GM19238 (cell line): ENCODE measurements around the gene NUP210L.
A peak's percentile ranks its signal among the peaks of the same experiment; 100 is the strongest.

Source experiments
- DNase-seq: peaks from one replicate; pipeline ENCODE4 v3.0.0; 2011; ENCODE audit warnings: low spot score; ENCODE audit not compliant: insufficient read length

NUP210L gene

GRCh38 chr1:153967107-153967999 lies 187.5 kb downstream of the NUP210L start, which contains the start of gene CREB3L4:
CREB3L4 (plus strand) TSS chr1:153967902; CDS start chr1:153968526, 624 bp downstream.
- peak; percentile 81 for DNase-seq

GRCh38 chr1:153963850-153964331 lies 191.0 kb downstream of the NUP210L start:
- no peak for DNase-seq

GRCh38 chr1:153963030-153963849 lies 191.6 kb downstream of the NUP210L start, which contains the start of gene SLC39A1:
SLC39A1 (minus strand) TSS chr1:153963537; CDS start chr1:153962715, 822 bp downstream.
- DNase-seq = peak; percentile 83

DNA sequence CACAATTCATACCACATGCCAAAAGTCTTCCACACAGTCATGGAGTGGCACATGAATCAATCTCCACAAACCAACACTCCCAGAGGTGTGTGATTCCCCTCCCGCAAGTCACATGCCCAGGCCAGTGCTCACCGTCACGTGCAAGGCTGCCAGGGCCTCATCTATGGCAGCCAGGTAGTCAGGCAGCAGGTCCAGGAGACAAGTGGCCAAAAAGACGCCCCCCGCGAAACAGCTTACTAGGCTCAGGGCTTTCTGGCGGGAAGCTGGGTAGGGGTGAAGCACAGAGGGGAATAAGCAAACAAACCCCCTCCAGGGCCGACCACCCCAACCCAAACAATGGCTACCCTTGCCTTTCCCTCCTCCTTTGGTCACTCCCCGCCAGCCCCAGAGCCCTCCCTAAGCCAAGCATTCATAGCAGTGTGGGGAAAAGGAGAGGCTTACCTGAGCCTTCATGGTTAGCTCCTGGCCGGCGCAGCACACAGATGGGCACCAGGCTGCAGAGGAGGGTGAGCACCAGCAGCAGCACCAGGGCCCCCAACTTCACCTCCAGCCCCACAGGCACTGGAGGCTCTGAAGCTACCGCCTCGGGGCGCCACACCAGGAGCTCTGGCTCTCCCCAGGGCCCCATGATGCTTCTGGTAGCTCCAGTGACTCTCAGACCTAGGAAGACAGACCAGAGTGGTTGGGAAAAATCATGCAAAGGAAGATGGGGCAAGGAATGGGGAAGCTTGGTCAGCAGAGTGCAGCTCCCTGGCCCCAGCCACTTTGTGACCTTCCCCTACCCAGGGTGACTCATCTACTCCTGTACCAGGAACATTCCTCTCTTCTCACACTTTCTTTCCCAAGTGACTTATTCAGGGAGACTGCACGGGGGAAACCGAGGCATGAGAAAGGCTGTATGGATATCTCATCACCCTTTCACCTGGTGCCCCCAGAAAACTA lies 192.5 kb downstream of the NUP210L start:
- no peak for DNase-seq

GRCh38 chr1:153961421-153961820 lies 193.5 kb downstream of the NUP210L start:
- no peak for DNase-seq

- no peak for DNase-seq
These were observed 194.7 kb downstream of the NUP210L start for GRCh38 chr1:153960206-153960605.

- no peak for DNase-seq
These were observed 195.4 kb downstream of the NUP210L start for GRCh38 chr1:153959454-153959853.

- DNase-seq = no peak
These were observed 196.0 kb downstream of the NUP210L start for GRCh38 chr1:153958961-153959260.

GRCh38 chr1:153958111-153958960 lies 196.5 kb downstream of the NUP210L start, which contains the start of gene CRTC2:
CRTC2 (minus strand) TSS chr1:153958612; CDS start chr1:153958497, 115 bp downstream.
- DNase-seq = peak; percentile 96

DNA sequence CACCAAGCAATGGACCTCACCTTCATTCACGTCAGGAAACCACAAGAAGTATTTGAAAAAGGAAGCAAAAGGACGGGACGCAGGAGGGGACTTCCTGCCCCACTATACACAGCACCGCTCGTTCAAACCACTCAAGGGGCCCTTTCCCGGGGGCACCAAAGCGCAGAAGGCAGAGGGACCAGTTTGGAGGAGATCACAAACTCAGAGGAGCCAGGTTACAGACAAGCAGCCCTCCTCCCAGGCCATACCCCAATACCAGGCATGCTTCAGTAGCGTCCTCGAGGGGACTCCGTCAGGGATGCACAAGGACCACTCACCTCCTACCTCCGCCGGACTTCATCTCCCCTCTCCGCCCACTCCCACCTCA lies 197.1 kb downstream of the NUP210L start:
- peak; percentile 50 for DNase-seq

- DNase-seq = no peak
These were observed 197.7 kb downstream of the NUP210L start for GRCh38 chr1:153956997-153957715.

- DNase-seq = no peak
These were observed 200.0 kb downstream of the NUP210L start for GRCh38 chr1:153954826-153955225.

DNA sequence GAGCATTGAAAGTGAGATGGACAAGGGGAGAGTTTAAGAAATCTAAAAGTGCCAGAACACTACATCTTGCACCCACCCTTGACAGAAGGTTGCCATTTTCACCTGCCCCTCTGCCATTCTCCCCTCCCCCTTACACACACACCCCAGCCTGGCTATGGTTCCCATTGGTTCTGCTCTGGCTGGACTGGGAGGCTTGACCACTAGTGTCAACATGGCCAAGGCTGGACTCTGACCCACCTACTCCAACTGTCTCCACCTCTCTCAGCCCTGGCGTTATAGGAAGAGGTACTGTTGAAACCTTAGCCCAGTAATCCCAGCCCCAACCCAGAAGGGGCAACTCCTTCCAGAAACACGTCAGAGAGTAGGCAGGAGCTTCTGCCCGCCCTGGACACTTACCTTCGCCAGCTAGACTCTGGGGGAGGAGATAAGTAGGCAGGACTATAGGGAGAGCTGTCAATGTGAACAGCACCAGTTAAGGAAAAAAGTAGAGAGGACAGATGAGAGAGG lies 201.0 kb downstream of the NUP210L start:
- DNase-seq = no peak

DNA sequence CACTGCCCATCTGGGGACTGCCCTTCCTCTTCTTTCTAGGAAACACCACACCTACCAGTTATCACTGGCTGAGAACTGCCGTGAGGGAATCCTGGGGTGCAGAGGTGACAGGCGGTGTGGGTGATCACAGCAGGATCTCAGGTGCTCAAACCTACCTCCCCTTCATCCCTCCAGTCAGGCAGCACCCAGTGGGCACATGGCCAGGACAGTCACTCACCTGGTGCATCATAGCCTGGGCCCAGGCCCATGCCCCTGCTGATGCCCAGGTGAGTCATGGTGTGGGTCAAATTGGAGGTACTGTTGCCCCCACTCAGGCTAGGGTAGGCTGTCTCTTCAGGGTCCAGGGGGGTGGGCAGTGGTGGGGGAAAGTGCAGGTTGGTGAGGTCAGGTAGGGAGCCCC lies 203.1 kb downstream of the NUP210L start:
- no peak for DNase-seq

GRCh38 chr1:153951183-153951582 lies 203.7 kb downstream of the NUP210L start:
- DNase-seq = no peak

DNA sequence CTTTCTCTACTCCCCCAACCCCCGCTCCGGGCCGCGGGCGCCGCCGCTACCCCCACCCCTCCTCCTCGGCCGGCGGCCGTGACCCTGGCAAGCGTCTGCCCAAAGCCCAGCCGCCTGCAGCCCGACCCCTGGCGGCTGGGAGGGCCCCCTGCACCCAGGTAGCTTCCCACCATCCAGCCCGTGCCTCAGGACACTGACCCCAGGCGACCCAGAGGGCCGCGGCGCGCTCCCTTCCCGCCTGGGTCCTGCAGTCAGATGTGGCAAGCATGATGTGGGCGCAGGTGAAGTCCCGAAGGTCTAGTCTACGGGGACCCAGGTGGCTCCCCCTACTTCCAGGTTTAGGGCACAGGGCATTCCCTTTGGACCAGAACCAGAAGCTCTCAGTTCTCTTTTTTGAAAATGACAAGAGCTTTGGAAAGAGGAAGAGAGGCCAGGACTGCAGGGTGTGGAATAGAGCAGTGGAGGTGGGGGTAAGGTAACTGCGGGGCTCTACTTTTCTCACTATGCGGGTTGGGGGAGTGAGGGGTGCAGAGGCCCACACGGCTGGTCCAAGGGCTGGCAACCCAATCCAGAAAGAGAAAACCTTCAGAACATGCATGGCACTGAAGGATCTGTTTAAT lies 208.1 kb downstream of the NUP210L start, which contains the start of gene DENND4B:
TSS of gene DENND4B (minus strand) at position 97 of the 620 bp plus-strand sequence. CDS start 2,344 bp downstream, outside the sequence.
- peak; percentile 99 for DNase-seq

- peak; percentile 96 for DNase-seq
These were observed 208.9 kb downstream of the NUP210L start for GRCh38 chr1:153945795-153946621.
